Liver (tissue), 9 donors: ENCODE measurements around the gene DVL1. TPM values are rescaled to one million over a fixed set of nuclear protein-coding genes. Genes with fewer than 3 reads are reported as not detected.

Source experiments
- DNase-seq: peaks from one replicate; pipeline ENCODE4 v3.0.0-alpha.2; 2017; ENCODE audit warnings: low spot score
- H3K27ac ChIP-seq, 2 donors: one replicate each; pipeline ENCODE4 v1.7.0; 2013; ENCODE audit warnings: inconsistent platforms in 2 of 2, low read length in 2 of 2, control low read depth in 1 of 2, low read depth in 1 of 2, mild to moderate bottlenecking in 1 of 2
- H3K27me3 ChIP-seq, 4 donors: one replicate each; pipeline versions ENCODE4 v1.6.1 to v1.7.0; 2013; ENCODE audit warnings: low read length in 3 of 4, inconsistent platforms in 1 of 4, mild to moderate bottlenecking in 1 of 4, moderate library complexity in 1 of 4; ENCODE audit not compliant: control insufficient read depth in 4 of 4, insufficient read depth in 4 of 4
- H3K36me3 ChIP-seq, 4 donors: one replicate each; pipeline versions ENCODE4 v1.6.1 to v1.7.0; 2013; ENCODE audit warnings: low read length in 3 of 4, mild to moderate bottlenecking in 3 of 4, low read depth in 1 of 4, moderate library complexity in 1 of 4; ENCODE audit not compliant: control insufficient read depth in 4 of 4, insufficient read depth in 3 of 4
- H3K4me1 ChIP-seq, 4 donors: one replicate each; pipeline versions ENCODE4 v1.6.1 to v1.7.0; 2013; ENCODE audit warnings: low read length in 3 of 4, mild to moderate bottlenecking in 3 of 4, moderate library complexity in 1 of 4; ENCODE audit not compliant: control insufficient read depth in 4 of 4, insufficient read depth in 4 of 4
- H3K4me3 ChIP-seq, 3 donors: one replicate each; pipeline versions ENCODE4 v1.6.1 to v1.7.0; 2013; ENCODE audit warnings: low read length in 3 of 3, control low read depth in 1 of 3, low read depth in 1 of 3, mild to moderate bottlenecking in 1 of 3
- H3K9ac ChIP-seq, 2 donors: one replicate each; pipeline ENCODE4 v1.7.0; 2013; ENCODE audit warnings: low read length in 2 of 2, mild to moderate bottlenecking in 2 of 2, moderate library complexity in 2 of 2, control low read depth in 1 of 2, low read depth in 1 of 2
- H3K9me3 ChIP-seq, 4 donors: one replicate each; pipeline versions ENCODE4 v1.6.1 to v1.7.0; 2013; ENCODE audit warnings: low read length in 3 of 4; ENCODE audit not compliant: control insufficient read depth in 4 of 4
- ATF3 ChIP-seq: IDR thresholded peaks from 2 replicates; pipeline ENCODE4 v1.6.1; 2016; ENCODE audit warnings: antibody characterized with exemption
- CTCF ChIP-seq: fragments of 150-350 bp; IDR thresholded peaks from 2 replicates; pipeline ENCODE4 v1.5.1; 2017; ENCODE audit warnings: improper control_type of control experiment, low read depth, low read length; ENCODE audit not compliant: missing input control
- EGR1 ChIP-seq, 2 donors: IDR thresholded peaks; 2 replicates each; pipeline ENCODE4 v1.6.1; 2016 to 2018; ENCODE audit warnings: antibody characterized with exemption in 2 of 2, low read depth in 2 of 2
- FOXA1 ChIP-seq: IDR thresholded peaks from 2 replicates; pipeline ENCODE4 v1.6.1; 2016; ENCODE audit warnings: antibody characterized with exemption
- FOXA2 ChIP-seq: IDR thresholded peaks from 2 replicates; pipeline ENCODE4 v1.6.1; 2016; ENCODE audit warnings: antibody characterized with exemption
- GABPA ChIP-seq, 2 donors: IDR thresholded peaks in 1 of 2; conservative IDR thresholded peaks in 1 of 2; 2 replicates each; pipeline ENCODE4 v1.6.1; 2016; ENCODE audit warnings: antibody characterized with exemption in 2 of 2, mild to moderate bottlenecking in 1 of 2, moderate library complexity in 1 of 2
- HNF4A ChIP-seq, 2 donors: conservative IDR thresholded peaks; 2 replicates each; pipeline ENCODE4 v1.6.1; 2016; ENCODE audit warnings: antibody characterized with exemption in 2 of 2, mild to moderate bottlenecking in 2 of 2
- HNF4G ChIP-seq: IDR thresholded peaks from 2 replicates; pipeline ENCODE4 v1.6.1; 2016; ENCODE audit warnings: antibody characterized with exemption
- JUND ChIP-seq, 2 donors: IDR thresholded peaks; 2 replicates each; pipeline ENCODE4 v1.6.1; 2016; ENCODE audit warnings: antibody characterized with exemption in 2 of 2
- MAX ChIP-seq: IDR thresholded peaks from 2 replicates; pipeline ENCODE4 v1.6.1; 2016; ENCODE audit warnings: antibody characterized with exemption
- NR2F2 ChIP-seq: IDR thresholded peaks from 2 replicates; pipeline ENCODE4 v1.6.1; 2016; ENCODE audit warnings: antibody characterized with exemption
- RAD21 ChIP-seq, 2 donors: IDR thresholded peaks; 2 replicates each; pipeline ENCODE4 v1.6.1; 2016; ENCODE audit warnings: antibody characterized with exemption in 2 of 2, mild to moderate bottlenecking in 2 of 2
- REST ChIP-seq: IDR thresholded peaks from 2 replicates; pipeline ENCODE4 v1.6.1; 2016; ENCODE audit warnings: antibody characterized with exemption, mild to moderate bottlenecking
- RXRA ChIP-seq, 2 donors: IDR thresholded peaks; 2 replicates each; pipeline ENCODE4 v1.6.1; 2017 to 2018; ENCODE audit warnings: antibody characterized with exemption in 2 of 2, mild to moderate bottlenecking in 1 of 2
- SP1 ChIP-seq: IDR thresholded peaks from 2 replicates; pipeline ENCODE4 v1.6.1; 2018; ENCODE audit warnings: antibody characterized with exemption, mild to moderate bottlenecking
- TAF1 ChIP-seq: conservative IDR thresholded peaks from 2 replicates; pipeline ENCODE4 v1.6.1; 2016; ENCODE audit warnings: antibody characterized with exemption, mild to moderate bottlenecking
- YY1 ChIP-seq: IDR thresholded peaks from 2 replicates; pipeline ENCODE4 v1.6.1; 2016; ENCODE audit warnings: antibody characterized with exemption, mild to moderate bottlenecking
- ZBTB33 ChIP-seq: IDR thresholded peaks from 2 replicates; pipeline ENCODE4 v1.6.1; 2016; ENCODE audit warnings: antibody characterized with exemption
- WGBS: extraction: QIAGEN DNeasy Blood & Tissue Kit; methylation state at CpG from one replicate; pipeline ENCODE4 v1.1.7; 2013; 5-methylcytosine and 5-hydroxymethylcytosine counted together
- polyA plus RNA-seq, 2 donors: library from polyadenylated mRNA; stranded (reverse) in 1 of 2; unstranded in 1 of 2; fragments of 200-250 nt in 1 of 2; fragments of >200 nt in 1 of 2; fragmentation: Nextera tagmentation in 1 of 2; extraction: Ambion mirVana in 1 of 2; gene quantifications; one replicate each; pipeline versions ENCODE4 v1.2.1 to v1.2.3, GENCODE V29; 2013 to 2015
- total RNA-seq, 2 donors: library from RNA; depleted of rRNA; stranded (reverse); fragments of >200 nt; gene quantifications; one replicate each; pipeline ENCODE4 v1.2.3, GENCODE V29; 2014
- donor health status: healthy.
- donor health status: healthy.
- donor health status: healthy.
- donor health status: healthy.
- donor health status: healthy.

The DVL1 gene
- total and polyA plus RNA-seq, 4 donors, result 5.7 to 41.2 (median 24.8) TPM

- peaks cover 2 to 9% (median 7%) of the 10 kb centered on the region in 4 donors for H3K36me3 ChIP-seq
- H3K4me3 ChIP-seq, result no peak overlapping the region
- 97% methylated on average over 10 of the region's 10 CpGs for WGBS
These were observed 26.3 kb downstream of the DVL1 start for GRCh38 chr1:1322952-1323351.

GRCh38 chr1:1322418-1322817, 26.8 kb downstream of the DVL1 start:
- H3K9me3 ChIP-seq, result no peaks in the 10 kb centered on the region
- no peak overlapping the region for H3K4me3 ChIP-seq
- 90% methylated on average over 13 of the region's 14 CpGs for WGBS
- peaks cover 2 to 7% (median 4%) of the 10 kb centered on the region in 4 donors for H3K36me3 ChIP-seq
- H3K27me3 ChIP-seq, result no peaks in the 10 kb centered on the region
- DNase-seq, result no peak
- no peak overlapping the region for H3K9ac ChIP-seq
- H3K27ac ChIP-seq, result no peak overlapping the region
- peaks cover 7 to 41% (median 28%) of the 10 kb centered on the region in 4 donors for H3K4me1 ChIP-seq
- no peak for TF ChIP-seq REST
- no peak for TF ChIP-seq FOXA2
- no peak for TF ChIP-seq GABPA (IDR thresholded peaks at IDR 0.05 in 1 of 2, conservative IDR thresholded peaks at IDR 0.05 in 1 of 2)
- no peak for TF ChIP-seq NR2F2
- no peak for TF ChIP-seq CTCF
- TF ChIP-seq HNF4G, result no peak
- no peak for TF ChIP-seq HNF4A (conservative IDR thresholded peaks at IDR 0.05)
- TF ChIP-seq MAX, result no peak
- TF ChIP-seq EGR1 (IDR thresholded peaks at IDR 0.05; ENCODE audit: low read depth in 2 of 2), result no peak
- no peak for TF ChIP-seq FOXA1
- TF ChIP-seq YY1, result no peak
- TF ChIP-seq TAF1, result no peak
- no peak for TF ChIP-seq SP1
- TF ChIP-seq ZBTB33, result no peak
- TF ChIP-seq JUND (IDR thresholded peaks at IDR 0.05), result no peak
- TF ChIP-seq RAD21 (IDR thresholded peaks at IDR 0.05), result no peak
- TF ChIP-seq ATF3, result no peak
- no peak for TF ChIP-seq RXRA (IDR thresholded peaks at IDR 0.05)

More at GRCh38 chr1:1322952-1323351, 26.3 kb downstream of the DVL1 start:
- Histone ChIP-seq H3K9me3 (no peaks in the 10 kb centered on the region), H3K4me1 (peaks cover 7 to 39% (median 28%) of the 10 kb centered on the region in 4 donors), H3K9ac (no peak overlapping the region), H3K27me3 (no peaks in the 10 kb centered on the region), H3K27ac (no peak overlapping the region)
- TF ChIP-seq FOXA2, result no peak
- no peak for TF ChIP-seq HNF4A (conservative IDR thresholded peaks at IDR 0.05)
- TF ChIP-seq FOXA1, result no peak
- no peak for DNase-seq
